Activated CD8-positive, alpha-beta memory T cell treated with anti-CD3 and anti-CD28 coated beads for 36 hours (primary cell): Measurements from ENCODE around the gene PROZ. TPM values are rescaled to one million over a fixed set of nuclear protein-coding genes. Genes with fewer than 3 reads are reported as not detected.

Experiments used
- CTCF ChIA-PET: fragments of 350-600 bp; sonication (Branson Sonifier 250); formaldehyde crosslinking; loops from one replicate; lab custom pipeline; 2021; ENCODE audit warnings: antibody characterized with exemption; lab: Charles Lee
- POLR2A ChIA-PET: fragments of 350-600 bp; sonication (Branson Sonifier 250); formaldehyde crosslinking; loops from one replicate; lab custom pipeline; 2021; ENCODE audit warnings: antibody characterized with exemption; lab: Charles Lee
- total RNA-seq, 2 experiments: library from RNA; stranded (reverse); gene quantifications; one replicate each; pipeline ENCODE4 v1.2.3, GENCODE V29; 2021

PROZ gene
- total RNA-seq, 2 experiments from 2014 or later: not detected

- CTCF ChIA-PET: no interaction called here
- POLR2A ChIA-PET: no interaction called here
Measured at GRCh38 chr13:113190181-113190580, 31.7 kb downstream of the PROZ start.

GRCh38 chr13:113192279-113192678 lies 33.8 kb downstream of the PROZ start:
- POLR2A ChIA-PET: no interaction called here

GRCh38 chr13:113192902-113193301 lies 34.5 kb downstream of the PROZ start:
- POLR2A ChIA-PET: no interaction called here
- CTCF ChIA-PET: no interaction called here

More at GRCh38 chr13:113192279-113192678, 33.8 kb downstream of the PROZ start:
- CTCF ChIA-PET: no interaction called here

GRCh38 chr13:113195360-113195759 lies 36.9 kb downstream of the PROZ start:
- POLR2A ChIA-PET: no interaction called here
- CTCF ChIA-PET: no interaction called here

- CTCF ChIA-PET: no interaction called here
Measured at GRCh38 chr13:113196970-113197737, 38.7 kb downstream of the PROZ start.

GRCh38 chr13:113201815-113202214 lies 43.4 kb downstream of the PROZ start:
- POLR2A ChIA-PET: interaction anchor here (0.6 kb wide), 1 partner anchor 172 kb away, joined by 3 read pairs; no protein-coding TSS in a partner anchor
- CTCF ChIA-PET: no interaction called here

More at GRCh38 chr13:113196970-113197737, 38.7 kb downstream of the PROZ start:
- POLR2A ChIA-PET: no interaction called here

- POLR2A ChIA-PET: no interaction called here
- CTCF ChIA-PET: interaction anchor here (1.2 kb wide), 1 partner anchor 51 kb away, joined by 3 read pairs; no protein-coding TSS in a partner anchor
Measured at GRCh38 chr13:113202912-113203311, 44.5 kb downstream of the PROZ start.

GRCh38 chr13:113203507-113204377 lies 45.3 kb downstream of the PROZ start:
- POLR2A ChIA-PET: no interaction called here
- CTCF ChIA-PET: interaction anchor here (1.2 kb wide), 1 partner anchor 50 kb away, joined by 3 read pairs; no protein-coding TSS in a partner anchor

GRCh38 chr13:113204378-113204734 lies 45.9 kb downstream of the PROZ start:
- ChIA-PET POLR2A (no interaction called here), CTCF (no interaction called here)

GRCh38 chr13:113205428-113205931 lies 47.0 kb downstream of the PROZ start:
- CTCF ChIA-PET: no interaction called here
- POLR2A ChIA-PET: no interaction called here

GRCh38 chr13:113207460-113207859 lies 49.0 kb downstream of the PROZ start:
- ChIA-PET CTCF (no interaction called here), POLR2A (interaction anchor here (0.5 kb wide), 1 partner anchor 62 kb away, joined by 3 read pairs; no protein-coding TSS in a partner anchor)

- CTCF ChIA-PET: interaction anchor here (1.0 kb wide), 1 partner anchor 23 kb away, joined by 3 read pairs; no protein-coding TSS in a partner anchor
- POLR2A ChIA-PET: interaction anchor here (0.5 to 2.1 kb wide), 2 partner anchors 61 to 90 kb away, joined by 3 to 11 read pairs; partner anchors contain the start of gene LAMP1
Measured at GRCh38 chr13:113207890-113208420, 49.5 kb downstream of the PROZ start.

GRCh38 chr13:113208421-113209335 lies 50.2 kb downstream of the PROZ start, which contains the start of gene PCID2:
Gene PCID2 (minus strand): TSS chr13:113208669. CDS start chr13:113208634, 35 bp downstream.
- ChIA-PET POLR2A (interaction anchor here (0.5 to 2.1 kb wide), 5 partner anchors 46 to 1028 kb away, joined by 3 to 11 read pairs (median 4); partner anchors contain the start of gene LAMP1), CTCF (interaction anchor here (1.0 kb wide), 1 partner anchor 24 kb away, joined by 3 read pairs; no protein-coding TSS in a partner anchor)

GRCh38 chr13:113209336-113209758 lies 50.9 kb downstream of the PROZ start, which contains the start of gene CUL4A:
Gene CUL4A (plus strand): TSS chr13:113209613. CDS start chr13:113209628, 15 bp downstream.
- POLR2A ChIA-PET: interaction anchor here (0.5 to 2.1 kb wide), 5 partner anchors 45 to 1072 kb away, joined by 3 to 11 read pairs (median 4); partner anchors contain the start of genes LAMP1 and UPF3A
- CTCF ChIA-PET: interaction anchor here (0.8 to 1.1 kb wide), 2 partner anchors 10 to 180 kb away, joined by 3 read pairs; no protein-coding TSS in a partner anchor

- CTCF ChIA-PET: interaction anchor here (0.8 to 1.1 kb wide), 2 partner anchors 10 to 180 kb away, joined by 3 read pairs; no protein-coding TSS in a partner anchor
Measured at GRCh38 chr13:113209759-113210421, 51.4 kb downstream of the PROZ start.

GRCh38 chr13:113210833-113211232 lies 52.4 kb downstream of the PROZ start:
- CTCF ChIA-PET: no interaction called here
- POLR2A ChIA-PET: no interaction called here

More at GRCh38 chr13:113209759-113210421, 51.4 kb downstream of the PROZ start:
- POLR2A ChIA-PET: interaction anchor here (0.5 to 2.1 kb wide), 5 partner anchors 23 to 1071 kb away, joined by 3 to 11 read pairs (median 3); partner anchors contain the start of genes LAMP1 and UPF3A

GRCh38 chr13:113211774-113212173 lies 53.3 kb downstream of the PROZ start:
- CTCF ChIA-PET: no interaction called here
- POLR2A ChIA-PET: no interaction called here
